Measurements from ENCODE around the gene ESF1. TPM values are rescaled to one million over a fixed set of nuclear protein-coding genes. Genes with fewer than 3 reads are reported as not detected.

ESF1 gene
- total and polyA plus RNA-seq, 12 donors, result 5.9 to 23.1 (median 13.5) TPM

DNA sequence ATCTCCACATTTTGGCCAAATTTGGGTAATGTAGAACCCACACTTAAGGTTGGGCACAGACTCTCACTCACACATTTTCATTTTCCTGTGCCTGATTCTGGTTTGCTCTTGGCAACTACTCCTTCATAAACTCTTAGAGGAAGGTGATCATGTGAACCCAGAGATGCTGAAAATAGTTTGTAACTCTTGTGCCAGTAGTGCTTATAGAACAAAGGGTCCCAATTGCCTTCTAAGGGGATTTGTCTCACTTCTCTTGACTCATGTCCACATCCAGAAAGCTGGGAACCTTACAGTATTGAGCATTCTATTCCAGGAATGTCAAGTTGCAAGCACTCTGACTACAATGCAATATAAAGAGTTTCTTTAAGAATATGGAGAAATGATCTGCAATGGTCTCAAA lies 84.0 kb downstream of the ESF1 start:
- Histone ChIP-seq H3K4me1 (peaks cover 0 to 6% (median 0%) of the 10 kb centered on the region in 9 donors), H3K36me3 (no peaks in the 10 kb centered on the region), H3K9me3 (no peaks in the 10 kb centered on the region), H3K4me3 (no peak overlapping the region), H3K27me3 (no peaks in the 10 kb centered on the region), H3K27ac (no peak overlapping the region)
- no peak for ATAC-seq
- intact Hi-C loops (cut with DNase I), result no loop called here
- no peak for DNase-seq
- no peak for TF ChIP-seq CTCF (IDR thresholded peaks at IDR 0.05)

DNA sequence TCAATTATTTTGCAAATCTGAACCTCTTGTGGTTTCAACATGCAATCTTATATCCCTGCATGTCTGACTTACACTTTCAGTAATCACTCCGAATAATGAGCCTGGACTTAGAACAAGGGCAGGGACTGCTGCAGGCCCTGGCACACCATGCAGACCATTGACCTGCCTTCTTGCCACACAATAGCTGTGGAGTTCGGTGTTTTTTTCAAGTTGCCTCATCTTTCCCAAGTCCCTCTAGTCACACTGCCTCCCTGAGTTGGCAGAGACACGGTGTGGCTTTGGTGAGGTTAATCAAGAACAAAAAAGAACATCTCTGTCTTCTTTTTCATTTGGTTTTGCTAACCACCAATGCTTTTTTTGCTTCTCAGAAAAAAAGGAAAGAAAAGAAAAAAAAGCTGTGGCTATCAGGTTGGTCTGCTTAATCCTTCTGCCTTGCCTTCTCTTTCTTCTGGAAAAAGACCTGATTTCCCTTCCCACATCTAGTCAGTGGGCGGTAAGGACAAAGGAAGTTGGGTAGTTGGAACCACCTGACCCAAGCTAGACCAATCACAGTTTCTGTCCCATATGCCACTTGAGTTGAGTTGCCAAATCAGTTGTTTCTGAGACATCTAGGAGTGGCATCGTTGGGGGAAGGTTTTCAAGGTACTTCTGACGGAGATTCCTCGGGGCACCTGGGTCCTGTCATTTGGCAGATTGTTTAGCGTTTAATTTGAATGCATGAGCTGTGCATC lies 90.1 kb downstream of the ESF1 start:
- ATAC-seq (no peak), DNase-seq (no peak)
- no peak for TF ChIP-seq CTCF (IDR thresholded peaks at IDR 0.05)
- intact Hi-C loops (cut with DNase I), result no loop called here
- no peaks in the 10 kb centered on the region for H3K27me3 ChIP-seq
- no peaks in the 10 kb centered on the region for H3K9me3 ChIP-seq
- no peak overlapping the region for H3K4me3 ChIP-seq
- H3K36me3 ChIP-seq, result no peaks in the 10 kb centered on the region
- H3K4me1 ChIP-seq, result no peaks in the 10 kb centered on the region
- WGBS, 2 donors, result 80 to 86% methylated on average over 8 of the region's 8 CpGs
- no peak overlapping the region for H3K27ac ChIP-seq

DNA sequence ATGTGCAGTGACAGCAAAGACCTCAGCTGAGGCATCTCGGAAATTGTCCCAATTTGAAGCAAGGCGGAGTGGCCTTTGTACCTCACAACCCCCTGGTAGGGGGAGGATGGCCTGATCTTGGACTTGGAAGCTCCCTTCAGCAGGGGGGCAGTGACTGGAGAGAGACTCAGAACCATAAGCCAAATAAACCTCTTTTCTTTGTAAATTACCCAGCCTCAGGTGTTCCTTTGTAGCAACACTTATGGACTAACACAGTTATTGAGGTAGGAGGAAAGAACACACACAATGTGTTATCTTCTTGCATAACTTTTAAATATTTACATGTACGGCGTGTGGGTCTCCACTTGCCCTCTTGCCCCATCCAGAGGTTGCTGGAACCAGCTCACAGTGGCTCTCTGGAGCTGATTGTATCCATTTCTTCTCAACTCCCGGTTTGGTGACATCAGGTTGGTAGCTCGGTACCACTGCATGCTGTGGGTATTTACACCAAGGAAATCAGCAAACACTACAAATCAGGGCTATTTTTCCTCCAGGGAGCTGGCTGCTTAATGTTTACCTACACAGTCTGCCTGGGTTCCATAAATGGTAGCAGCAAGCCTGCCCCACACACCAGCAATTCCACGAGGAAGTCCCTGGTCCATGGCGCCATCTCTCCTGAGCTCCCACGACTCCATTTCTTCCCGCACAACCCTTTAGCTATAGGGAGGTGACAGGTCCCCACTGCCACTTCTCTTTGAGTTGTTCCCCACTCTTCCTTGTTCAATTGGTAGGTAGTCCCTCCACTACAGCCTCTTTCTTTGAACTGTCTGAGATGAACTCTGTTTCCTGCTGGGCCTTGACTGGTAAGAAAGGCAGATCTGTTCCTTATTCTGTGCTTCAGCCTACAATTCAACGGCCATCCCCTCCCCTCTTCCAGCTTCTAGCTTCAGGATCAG lies 91.7 kb downstream of the ESF1 start:
- 89 to 91% methylated on average over 11 of the region's 11 CpGs for WGBS, 2 donors
- ATAC-seq (no peak), DNase-seq (no peak)
- Histone ChIP-seq H3K4me1 (no peaks in the 10 kb centered on the region), H3K4me3 (no peak overlapping the region), H3K27me3 (no peaks in the 10 kb centered on the region), H3K27ac (no peak overlapping the region), H3K9me3 (no peaks in the 10 kb centered on the region), H3K36me3 (no peaks in the 10 kb centered on the region)
- intact Hi-C loops (cut with DNase I), result no loop called here
- TF ChIP-seq CTCF (IDR thresholded peaks at IDR 0.05), result no peak

DNA sequence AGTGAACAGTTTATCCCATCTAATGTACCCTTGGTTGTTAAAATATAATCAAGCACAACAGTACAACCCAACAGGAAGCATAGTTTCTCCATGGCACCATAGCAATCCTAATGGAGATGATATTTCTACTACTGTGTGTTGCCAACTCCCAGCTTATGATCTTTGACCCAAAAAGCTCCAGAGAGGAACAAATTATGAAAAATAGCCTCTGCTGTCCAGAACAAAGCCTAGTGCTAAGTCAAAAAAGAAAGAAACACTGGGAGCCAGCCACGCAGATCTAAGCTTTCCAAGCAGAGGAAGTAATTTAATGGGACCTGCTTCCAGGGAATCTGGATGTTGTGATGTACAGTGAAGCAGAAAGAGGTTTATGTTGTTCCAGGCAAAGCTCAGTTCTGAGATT lies 93.8 kb downstream of the ESF1 start:
- no peaks in the 10 kb centered on the region for H3K4me1 ChIP-seq
- no peak for DNase-seq
- 47 to 57% methylated on average over 1 of the region's 1 CpG for WGBS, 2 donors
- no peaks in the 10 kb centered on the region for H3K9me3 ChIP-seq
- intact Hi-C loops (cut with DNase I), result no loop called here
- ATAC-seq, result peak in 2 of 8 donors; percentile 51 to 68
- no peaks in the 10 kb centered on the region for H3K36me3 ChIP-seq
- no peak overlapping the region for H3K27ac ChIP-seq
- H3K27me3 ChIP-seq, result no peaks in the 10 kb centered on the region
- no peak overlapping the region for H3K4me3 ChIP-seq
- TF ChIP-seq CTCF (IDR thresholded peaks at IDR 0.05), result no peak
